ENCODE data around the gene GMDS. TPM values are rescaled to one million over a fixed set of nuclear protein-coding genes. Genes with fewer than 3 reads are reported as not detected.

GMDS gene
- total RNA-seq: 5.3 TPM
- long read RNA-seq, partial matches to known transcripts: 0 of 4 reads
- long read RNA-seq, other reads (novel, unspliced or antisense): 0 of 4 reads

GRCh38 chr6:2245103-2245876 is at the start of gene GMDS:
GMDS (minus strand) TSS chr6:2245605.
- ATAC-seq (peak; percentile 100), DNase-seq (ENCODE audit: missing footprints) (peak; percentile 96)
- intact Hi-C loops (cut with DNase I): no loop called here

GRCh38 chr6:2285510-2285909 is 40.1 kb upstream of the GMDS start:
- no peak for DNase-seq (ENCODE audit: missing footprints)
- intact Hi-C loops (cut with DNase I): no loop called here
- no peak for ATAC-seq

GRCh38 chr6:2275892-2276242 is 30.5 kb upstream of the GMDS start:
- intact Hi-C loops (cut with DNase I): no loop called here
- DNase-seq (ENCODE audit: missing footprints): no peak
- ATAC-seq: no peak

GRCh38 chr6:2274981-2275891 is 29.8 kb upstream of the GMDS start:
- DNase-seq (ENCODE audit: missing footprints) (no peak), ATAC-seq (no peak)
- intact Hi-C loops (cut with DNase I): no loop called here

- ATAC-seq (no peak), DNase-seq (ENCODE audit: missing footprints) (no peak)
- intact Hi-C loops (cut with DNase I): no loop called here
Observed at GRCh38 chr6:2272696-2273095, 27.3 kb upstream of the GMDS start.

GRCh38 chr6:2270054-2270453 is 24.6 kb upstream of the GMDS start:
- DNase-seq (ENCODE audit: missing footprints) (no peak), ATAC-seq (no peak)
- intact Hi-C loops (cut with DNase I): no loop called here

GRCh38 chr6:2266841-2267240 is 21.4 kb upstream of the GMDS start:
- intact Hi-C loops (cut with DNase I): no loop called here
- DNase-seq (ENCODE audit: missing footprints) (no peak), ATAC-seq (no peak)

- ATAC-seq (no peak), DNase-seq (ENCODE audit: missing footprints) (no peak)
- intact Hi-C loops (cut with DNase I): no loop called here
Observed at GRCh38 chr6:2266031-2266795, 20.8 kb upstream of the GMDS start.

- no peak for ATAC-seq
Observed at GRCh38 chr6:2264932-2265331, 19.5 kb upstream of the GMDS start.

GRCh38 chr6:2263896-2264295 is 18.5 kb upstream of the GMDS start:
- ATAC-seq (no peak), DNase-seq (ENCODE audit: missing footprints) (no peak)
- intact Hi-C loops (cut with DNase I): no loop called here

More at GRCh38 chr6:2264932-2265331, 19.5 kb upstream of the GMDS start:
- intact Hi-C loops (cut with DNase I): no loop called here
- no peak for DNase-seq (ENCODE audit: missing footprints)

- no peak for DNase-seq (ENCODE audit: missing footprints)
- ATAC-seq: no peak
- intact Hi-C loops (cut with DNase I): no loop called here
Observed at GRCh38 chr6:2259574-2259973, 14.2 kb upstream of the GMDS start.

GRCh38 chr6:2259002-2259494 is 13.6 kb upstream of the GMDS start:
- DNase-seq (ENCODE audit: missing footprints) (no peak), ATAC-seq (no peak)
- intact Hi-C loops (cut with DNase I): no loop called here

- ATAC-seq: no peak
- no peak for DNase-seq (ENCODE audit: missing footprints)
- intact Hi-C loops (cut with DNase I): no loop called here
Observed at GRCh38 chr6:2258112-2258511, 12.7 kb upstream of the GMDS start.

- intact Hi-C loops (cut with DNase I): no loop called here
- DNase-seq (ENCODE audit: missing footprints) (no peak), ATAC-seq (no peak)
Observed at GRCh38 chr6:2257363-2257762, 12.0 kb upstream of the GMDS start.

- intact Hi-C loops (cut with DNase I): no loop called here
- DNase-seq (ENCODE audit: missing footprints) (no peak), ATAC-seq (no peak)
Observed at GRCh38 chr6:2254747-2255146, 9.3 kb upstream of the GMDS start.

- intact Hi-C loops (cut with DNase I): no loop called here
- no peak for DNase-seq (ENCODE audit: missing footprints)
- ATAC-seq: no peak
Observed at GRCh38 chr6:2249126-2249525, 3.7 kb upstream of the GMDS start.

- intact Hi-C loops (cut with DNase I): no loop called here
- no peak for DNase-seq (ENCODE audit: missing footprints)
- ATAC-seq: no peak
Observed at GRCh38 chr6:2247664-2248063, 2.3 kb upstream of the GMDS start.

GRCh38 chr6:2245877-2246863 is 765 bp upstream of the GMDS start:
- no peak for ATAC-seq
- no peak for DNase-seq (ENCODE audit: missing footprints)
- intact Hi-C loops (cut with DNase I): no loop called here

Measured in Right ventricle myocardium inferior (tissue), 1 donor.